Measurements from ENCODE around the gene HSF4.

DNA sequence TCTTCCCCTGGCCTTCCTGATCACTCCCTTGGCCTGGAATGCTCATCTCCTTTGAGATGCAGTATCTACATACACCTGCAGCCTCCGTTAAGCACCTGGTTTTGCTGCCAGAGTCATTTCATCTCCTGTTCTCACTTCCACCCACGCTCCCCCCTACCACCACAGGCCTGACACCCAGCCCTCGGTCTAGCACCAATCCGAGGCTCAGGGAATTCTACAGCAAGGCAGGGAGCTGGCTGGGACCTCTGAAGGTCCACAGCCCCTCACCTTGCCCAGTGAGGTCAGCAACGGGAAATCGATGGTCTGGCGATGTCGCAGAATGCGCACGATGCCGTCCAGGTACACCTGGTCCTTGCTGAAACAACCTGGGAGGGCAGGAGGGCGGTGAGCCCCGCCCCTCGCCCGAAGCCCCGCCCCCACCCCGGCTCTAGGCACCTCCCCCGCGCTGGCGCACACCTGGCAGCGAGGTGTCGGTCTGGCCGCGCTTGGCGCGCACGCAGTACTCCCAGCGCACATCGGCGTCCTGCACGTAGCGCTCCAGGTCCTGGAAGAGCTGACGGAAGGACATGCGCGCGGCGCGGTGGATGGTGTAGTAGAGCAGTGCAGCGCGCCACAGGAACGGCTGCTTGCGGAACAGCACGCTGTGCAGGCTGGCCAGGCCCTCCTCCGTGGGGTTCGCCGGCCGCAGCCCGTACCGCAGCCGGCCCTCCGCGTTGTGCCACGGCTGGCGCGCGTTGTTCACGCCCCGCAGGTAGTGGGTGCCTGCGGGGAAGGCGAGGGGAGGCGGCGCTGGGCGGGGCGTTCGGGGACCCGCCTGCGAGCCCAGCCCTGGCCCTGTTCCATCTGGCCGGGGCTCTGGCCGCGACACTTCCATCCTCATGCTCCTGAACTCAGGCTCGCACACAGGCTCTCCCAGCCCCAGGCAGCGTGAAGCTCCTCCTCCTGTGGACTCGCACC is 13.5 kb downstream of the HSF4 start:
- TF ChIP-seq, protein P1, sequence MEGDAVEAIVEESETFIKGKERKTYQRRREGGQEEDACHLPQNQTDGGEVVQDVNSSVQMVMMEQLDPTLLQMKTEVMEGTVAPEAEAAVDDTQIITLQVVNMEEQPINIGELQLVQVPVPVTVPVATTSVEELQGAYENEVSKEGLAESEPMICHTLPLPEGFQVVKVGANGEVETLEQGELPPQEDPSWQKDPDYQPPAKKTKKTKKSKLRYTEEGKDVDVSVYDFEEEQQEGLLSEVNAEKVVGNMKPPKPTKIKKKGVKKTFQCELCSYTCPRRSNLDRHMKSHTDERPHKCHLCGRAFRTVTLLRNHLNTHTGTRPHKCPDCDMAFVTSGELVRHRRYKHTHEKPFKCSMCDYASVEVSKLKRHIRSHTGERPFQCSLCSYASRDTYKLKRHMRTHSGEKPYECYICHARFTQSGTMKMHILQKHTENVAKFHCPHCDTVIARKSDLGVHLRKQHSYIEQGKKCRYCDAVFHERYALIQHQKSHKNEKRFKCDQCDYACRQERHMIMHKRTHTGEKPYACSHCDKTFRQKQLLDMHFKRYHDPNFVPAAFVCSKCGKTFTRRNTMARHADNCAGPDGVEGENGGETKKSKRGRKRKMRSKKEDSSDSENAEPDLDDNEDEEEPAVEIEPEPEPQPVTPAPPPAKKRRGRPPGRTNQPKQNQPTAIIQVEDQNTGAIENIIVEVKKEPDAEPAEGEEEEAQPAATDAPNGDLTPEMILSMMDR (conservative IDR thresholded peaks at IDR 0.05; ENCODE audit: low read length): no peak
- TF ChIP-seq EZH2phosphoT487 (IDR thresholded peaks at IDR 0.05; ENCODE audit: borderline replicate concordance, low read depth, low read length): no peak
